ENCODE data around the gene RDX. TPM values are rescaled to one million over a fixed set of nuclear protein-coding genes. Genes with fewer than 3 reads are reported as not detected.

The RDX gene
- total and polyA plus RNA-seq, 9 of the 15 experiments (the other 6 are each of a cell fraction or from before 2014, with no cell fraction given): 35.6 to 62.1 (median 54.3) TPM

DNA sequence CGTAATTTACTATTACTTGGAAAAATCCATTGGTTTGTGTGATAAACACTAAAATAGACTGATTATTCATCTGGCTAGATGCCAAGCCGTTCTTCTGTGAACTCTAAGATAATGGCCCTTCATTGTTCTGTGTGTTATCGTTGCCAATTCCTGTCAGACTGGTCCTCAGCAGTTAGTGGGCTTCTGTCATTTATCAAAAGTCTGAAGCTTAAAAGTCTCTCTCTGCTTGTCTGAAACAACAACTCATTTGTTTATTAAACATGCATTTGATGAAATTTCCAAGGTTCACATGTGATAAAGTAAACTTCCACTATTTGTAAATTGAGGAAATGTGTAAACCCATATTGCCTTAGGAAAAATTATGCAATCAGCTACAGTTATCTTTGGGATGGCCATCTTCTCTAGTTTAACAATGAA, 21.1 kb upstream of the RDX start (continued):
- TF ChIP-seq HEY1 (CRISPR knock-in tag; IDR thresholded peaks at IDR 0.05; ENCODE audit: borderline replicate concordance): peak; percentile 8; the same call in 1 of the 2 replicates
- TF ChIP-seq GATAD2B (IDR thresholded peaks at IDR 0.05; ENCODE audit: borderline replicate concordance): peak; percentile 48; the same call in 1 of the 2 replicates
- peak; percentile 59 to 80; a peak in 3 of 4 replicates for TF ChIP-seq TRIM24 (IDR thresholded peaks at IDR 0.05)
- peak; percentile 88 for TF ChIP-seq EP300 (IDR thresholded peaks at IDR 0.05; ENCODE audit: low read length)
- TF ChIP-seq LEF1 (IDR thresholded peaks at IDR 0.05): 0 out of 2 replicates have a peak, but pooled peaks have one; percentile 26
- peak; percentile 83 for TF ChIP-seq FOSL1 (tag; conservative IDR thresholded peaks at IDR 0.05)
- no peak for TF ChIP-seq ZFP1 (CRISPR knock-in tag; IDR thresholded peaks at IDR 0.05)
- peak in 1 of 2 experiments; percentile 70; a peak in 2 of 4 replicates for TF ChIP-seq HDAC1 (IDR thresholded peaks at IDR 0.05)
- peak; percentile 91 for TF ChIP-seq MEF2A (IDR thresholded peaks at IDR 0.05; ENCODE audit: control insufficient read depth, low read depth, low read length)
- no peak for TF ChIP-seq ETV6 (IDR thresholded peaks at IDR 0.05; ENCODE audit: borderline replicate concordance in 1 of 2, low read depth in 2 of 2, low read length in 1 of 2)
- TF ChIP-seq ETV6 (CRISPR knock-in tag; IDR thresholded peaks at IDR 0.05; ENCODE audit: borderline replicate concordance): no peak
- TF ChIP-seq, protein P1, sequence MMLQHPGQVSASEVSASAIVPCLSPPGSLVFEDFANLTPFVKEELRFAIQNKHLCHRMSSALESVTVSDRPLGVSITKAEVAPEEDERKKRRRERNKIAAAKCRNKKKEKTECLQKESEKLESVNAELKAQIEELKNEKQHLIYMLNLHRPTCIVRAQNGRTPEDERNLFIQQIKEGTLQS (IDR thresholded peaks at IDR 0.05): peak; percentile 62; the same call in 1 of the 2 replicates
- TF ChIP-seq, protein P1 (CRISPR knock-in tag; conservative IDR thresholded peaks at IDR 0.05): no peak
- peak in 1 of 2 experiments; percentile 14; a peak in 1 of 4 replicates for TF ChIP-seq RAD21 (CRISPR knock-in tag; conservative IDR thresholded peaks at IDR 0.05 in 1 of 2, IDR thresholded peaks at IDR 0.05 in 1 of 2)
- peak; percentile 89 for TF ChIP-seq POLR2AphosphoS5 (IDR thresholded peaks at IDR 0.05; ENCODE audit: control insufficient read depth, insufficient read depth, low read depth, low read length)
- TF ChIP-seq, protein P2, sequence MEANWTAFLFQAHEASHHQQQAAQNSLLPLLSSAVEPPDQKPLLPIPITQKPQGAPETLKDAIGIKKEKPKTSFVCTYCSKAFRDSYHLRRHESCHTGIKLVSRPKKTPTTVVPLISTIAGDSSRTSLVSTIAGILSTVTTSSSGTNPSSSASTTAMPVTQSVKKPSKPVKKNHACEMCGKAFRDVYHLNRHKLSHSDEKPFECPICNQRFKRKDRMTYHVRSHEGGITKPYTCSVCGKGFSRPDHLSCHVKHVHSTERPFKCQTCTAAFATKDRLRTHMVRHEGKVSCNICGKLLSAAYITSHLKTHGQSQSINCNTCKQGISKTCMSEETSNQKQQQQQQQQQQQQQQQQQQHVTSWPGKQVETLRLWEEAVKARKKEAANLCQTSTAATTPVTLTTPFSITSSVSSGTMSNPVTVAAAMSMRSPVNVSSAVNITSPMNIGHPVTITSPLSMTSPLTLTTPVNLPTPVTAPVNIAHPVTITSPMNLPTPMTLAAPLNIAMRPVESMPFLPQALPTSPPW (CRISPR knock-in tag; IDR thresholded peaks at IDR 0.05): peak; percentile 52
- TF ChIP-seq, protein P3, sequence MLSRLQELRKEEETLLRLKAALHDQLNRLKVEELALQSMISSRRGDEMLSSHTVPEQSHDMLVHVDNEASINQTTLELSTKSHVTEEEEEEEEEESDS (CRISPR knock-in tag; IDR thresholded peaks at IDR 0.05): no peak
- TF ChIP-seq MEIS2 (IDR thresholded peaks at IDR 0.05; ENCODE audit: partially characterized antibody): peak; percentile 95
- peak; percentile 81 for TF ChIP-seq MYNN (IDR thresholded peaks at IDR 0.05)
- TF ChIP-seq MYNN (CRISPR knock-in tag; IDR thresholded peaks at IDR 0.05): no peak
- TF ChIP-seq TBL1XR1 (IDR thresholded peaks at IDR 0.05; ENCODE audit: low read length in 2 of 2): peak in 1 of 2 experiments; percentile 36; a peak in 2 of 4 replicates
- TF ChIP-seq ZNF644 (tag; IDR thresholded peaks at IDR 0.05; ENCODE audit: low read depth): 0 out of 2 replicates have a peak, but pooled peaks have one; percentile 35
- no peak for TF ChIP-seq ZNF551 (CRISPR knock-in tag; IDR thresholded peaks at IDR 0.05)
- peak; percentile 49; the same call in 1 of the 2 replicates for TF ChIP-seq CREM (IDR thresholded peaks at IDR 0.05; ENCODE audit: low read depth)
- peak; percentile 87 for TF ChIP-seq CEBPB (tag; IDR thresholded peaks at IDR 0.05)
- peak; percentile 99 for TF ChIP-seq NFIC (IDR thresholded peaks at IDR 0.05)
- peak; percentile 81 for TF ChIP-seq NFIX (CRISPR knock-in tag; IDR thresholded peaks at IDR 0.05; ENCODE audit: low read depth)
- no peak for TF ChIP-seq ILK (tag; IDR thresholded peaks at IDR 0.05; ENCODE audit: borderline replicate concordance, low read depth)
- peak; percentile 87 for TF ChIP-seq TCF3 (CRISPR knock-in tag; IDR thresholded peaks at IDR 0.05)

Data from K562 (cell line).